Raji (cell line): ENCODE data around the gene PRR7.

Experiments
- POLR2A ChIP-seq: IDR thresholded peaks from 2 replicates; pipeline ENCODE4 v1.6.1; 2011; ENCODE audit warnings: low read depth, low read length, control low read depth; ENCODE audit not compliant: insufficient read depth

Gene PRR7

DNA sequence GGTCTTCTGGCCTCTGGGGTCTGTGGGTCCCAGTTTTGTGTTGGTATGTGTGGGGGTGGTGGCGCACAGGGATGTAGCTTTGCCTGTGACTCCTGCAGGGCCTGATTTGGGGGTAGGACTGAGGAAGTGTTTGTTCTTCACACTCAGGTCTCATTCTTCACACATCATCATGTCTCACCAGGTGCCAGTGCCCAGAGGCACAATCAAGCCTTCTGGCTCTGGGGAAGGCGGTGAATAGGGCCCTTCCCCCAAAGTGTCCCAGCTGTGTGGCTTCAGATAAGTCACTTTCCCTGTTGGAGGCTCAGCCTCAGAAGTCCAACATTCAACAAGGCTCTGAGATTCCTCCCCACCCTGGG lies 21.7 kb downstream of the PRR7 start:
- no peak for TF ChIP-seq POLR2A

DNA sequence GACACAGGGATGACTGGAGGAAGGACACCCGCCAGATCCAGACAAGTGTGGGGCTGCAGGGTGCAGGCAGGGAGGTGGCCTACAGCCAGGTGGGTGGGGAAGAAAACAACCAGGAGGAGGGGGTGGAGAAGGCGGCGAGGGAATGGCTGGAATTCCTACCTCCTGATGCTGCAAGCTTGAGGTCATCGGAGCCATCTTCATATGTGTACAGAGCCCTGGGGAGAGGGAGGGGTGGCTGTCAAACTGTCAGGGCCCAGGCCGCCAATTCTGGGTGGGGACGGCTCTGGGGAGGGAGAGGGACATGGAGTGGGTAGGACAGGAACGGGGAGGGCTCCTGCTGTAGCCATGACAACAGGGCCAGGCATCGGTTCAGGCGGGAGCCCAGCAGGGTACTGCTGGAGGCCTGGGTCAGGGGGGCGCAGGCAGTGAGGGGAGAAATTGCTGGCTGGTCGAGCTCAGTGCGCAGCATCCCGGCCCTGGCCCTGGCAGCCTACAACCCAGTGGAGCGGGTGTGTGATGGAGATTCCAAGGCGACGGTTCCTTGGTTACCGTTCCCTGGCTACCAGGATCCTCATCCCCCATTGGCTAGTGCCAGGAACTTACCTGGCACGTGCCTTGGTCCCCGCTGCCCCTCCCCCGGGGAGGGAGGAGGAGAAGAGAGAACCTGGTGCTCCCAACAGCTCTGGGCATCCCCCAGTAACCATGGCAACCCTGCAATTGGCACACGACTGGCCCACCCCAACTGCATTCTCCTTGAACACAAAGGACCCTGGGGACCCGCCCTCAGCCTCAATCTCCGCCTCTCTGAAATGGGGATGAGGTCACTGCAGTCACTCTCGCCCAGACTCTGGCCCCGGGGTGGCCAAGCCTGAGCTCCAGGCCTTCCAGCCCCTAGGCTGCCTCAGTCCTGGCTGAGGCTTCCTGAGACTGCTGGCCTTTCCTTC lies 22.3 kb downstream of the PRR7 start:
- TF ChIP-seq POLR2A: no peak

DNA sequence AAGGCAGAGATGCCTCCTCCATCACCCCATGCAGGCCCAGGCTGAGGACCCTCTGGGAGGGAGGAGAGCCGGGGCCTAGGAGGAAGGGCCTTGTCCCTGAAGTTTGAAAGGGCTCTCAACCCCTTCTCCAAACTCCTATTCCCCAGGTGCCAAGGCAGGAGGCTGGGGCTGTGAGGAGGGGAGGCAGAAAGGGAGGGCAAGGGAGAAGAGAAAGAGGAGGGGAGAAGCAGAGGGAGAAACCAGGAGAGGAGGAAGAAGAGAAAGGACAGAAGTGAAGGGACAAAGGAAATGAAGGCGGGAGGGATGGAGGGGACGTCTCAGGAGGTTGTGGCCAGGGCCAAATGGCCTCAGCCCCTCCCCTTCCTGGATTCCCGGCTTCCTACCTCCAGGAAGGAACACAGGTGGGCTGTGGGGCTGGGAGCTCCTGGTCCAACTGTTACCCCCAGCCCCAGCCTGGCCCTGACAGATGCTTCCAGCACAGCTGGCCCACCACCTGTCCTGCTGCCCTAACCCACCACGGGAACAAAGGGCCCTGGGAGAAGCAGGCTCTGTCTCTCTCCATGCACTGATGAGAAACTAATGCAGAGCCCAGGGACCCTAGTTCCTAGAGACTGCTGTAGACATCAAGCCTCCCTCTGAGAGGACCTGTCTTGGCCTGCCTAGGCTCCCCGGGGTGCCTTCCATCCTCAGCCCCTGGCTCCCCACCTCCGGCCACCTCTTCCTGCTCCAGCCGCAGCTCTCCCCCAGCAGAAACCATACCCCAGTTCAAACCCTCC lies 23.3 kb downstream of the PRR7 start:
- TF ChIP-seq POLR2A: no peak

DNA sequence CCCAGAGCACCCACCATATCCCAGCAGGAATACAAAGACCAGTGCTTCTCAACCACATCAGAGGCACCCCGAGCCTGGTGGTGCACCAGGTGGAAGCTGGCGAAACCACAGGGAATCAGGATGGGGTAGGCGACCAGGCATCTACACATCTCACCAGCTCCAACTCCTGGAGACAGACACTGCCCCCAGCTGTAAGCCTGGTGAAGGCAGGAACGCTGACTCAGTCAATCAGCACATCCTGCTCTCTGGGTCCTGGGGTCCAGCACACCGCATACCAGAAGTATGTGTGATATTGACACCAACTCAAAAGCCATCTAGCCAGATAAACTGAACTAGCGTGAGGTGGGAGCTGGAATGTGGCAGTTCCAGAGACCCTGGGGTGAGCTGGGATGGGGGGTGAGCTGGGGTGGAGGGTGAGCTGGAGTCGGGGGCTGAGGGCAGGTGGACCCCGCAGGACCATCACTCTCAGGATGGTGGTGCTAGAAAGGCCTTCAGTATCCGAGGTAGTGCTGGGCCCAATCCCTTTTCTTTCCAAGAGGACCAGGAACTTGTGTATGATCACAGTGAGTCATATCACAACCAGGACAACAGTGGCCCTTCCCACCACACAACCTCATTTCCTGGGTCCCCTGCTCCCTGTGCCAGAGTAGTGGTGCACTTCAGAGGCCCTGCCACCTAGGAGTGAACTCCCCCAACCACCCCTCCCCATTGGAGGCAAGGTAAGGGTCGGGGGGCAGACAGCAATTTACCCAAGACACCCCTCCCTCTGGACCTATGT lies 24.3 kb downstream of the PRR7 start:
- TF ChIP-seq POLR2A: no peak

DNA sequence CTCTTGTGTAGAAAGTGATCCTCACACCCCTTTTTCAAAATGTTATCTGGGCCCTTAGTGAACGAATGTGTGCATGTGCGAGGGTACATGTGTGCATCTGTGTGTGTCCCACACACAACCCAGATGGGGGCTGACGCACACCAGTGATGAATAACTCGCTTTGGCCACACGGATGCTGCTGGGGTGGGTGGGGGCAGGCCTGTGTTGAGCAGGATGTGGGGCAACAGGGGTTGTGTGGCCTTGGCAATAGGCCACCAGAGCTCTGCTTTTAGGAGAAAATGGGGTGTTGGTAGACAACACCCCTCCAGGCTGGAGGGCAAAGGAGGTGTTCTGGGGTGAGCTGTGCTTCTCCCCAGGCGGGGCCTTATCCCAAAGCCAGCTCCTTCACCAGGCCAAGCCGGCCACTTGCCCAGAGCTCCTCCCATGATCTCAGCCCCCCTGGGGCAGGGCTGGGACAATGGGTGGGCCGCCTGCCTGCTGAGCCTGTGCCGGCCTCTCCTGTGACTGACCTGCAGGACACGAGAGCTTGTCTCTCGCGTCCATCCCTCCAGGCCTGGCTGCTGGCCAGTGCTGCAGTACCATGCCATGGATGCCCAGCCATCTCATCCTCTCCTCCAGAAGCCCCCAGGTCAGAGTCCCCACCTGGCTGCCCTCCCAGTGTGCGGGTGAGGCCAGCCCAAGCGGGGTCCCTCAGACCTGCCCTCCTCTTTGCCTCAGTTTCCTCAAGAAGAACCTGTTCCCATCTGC lies 25.2 kb downstream of the PRR7 start:
- TF ChIP-seq POLR2A: no peak

DNA sequence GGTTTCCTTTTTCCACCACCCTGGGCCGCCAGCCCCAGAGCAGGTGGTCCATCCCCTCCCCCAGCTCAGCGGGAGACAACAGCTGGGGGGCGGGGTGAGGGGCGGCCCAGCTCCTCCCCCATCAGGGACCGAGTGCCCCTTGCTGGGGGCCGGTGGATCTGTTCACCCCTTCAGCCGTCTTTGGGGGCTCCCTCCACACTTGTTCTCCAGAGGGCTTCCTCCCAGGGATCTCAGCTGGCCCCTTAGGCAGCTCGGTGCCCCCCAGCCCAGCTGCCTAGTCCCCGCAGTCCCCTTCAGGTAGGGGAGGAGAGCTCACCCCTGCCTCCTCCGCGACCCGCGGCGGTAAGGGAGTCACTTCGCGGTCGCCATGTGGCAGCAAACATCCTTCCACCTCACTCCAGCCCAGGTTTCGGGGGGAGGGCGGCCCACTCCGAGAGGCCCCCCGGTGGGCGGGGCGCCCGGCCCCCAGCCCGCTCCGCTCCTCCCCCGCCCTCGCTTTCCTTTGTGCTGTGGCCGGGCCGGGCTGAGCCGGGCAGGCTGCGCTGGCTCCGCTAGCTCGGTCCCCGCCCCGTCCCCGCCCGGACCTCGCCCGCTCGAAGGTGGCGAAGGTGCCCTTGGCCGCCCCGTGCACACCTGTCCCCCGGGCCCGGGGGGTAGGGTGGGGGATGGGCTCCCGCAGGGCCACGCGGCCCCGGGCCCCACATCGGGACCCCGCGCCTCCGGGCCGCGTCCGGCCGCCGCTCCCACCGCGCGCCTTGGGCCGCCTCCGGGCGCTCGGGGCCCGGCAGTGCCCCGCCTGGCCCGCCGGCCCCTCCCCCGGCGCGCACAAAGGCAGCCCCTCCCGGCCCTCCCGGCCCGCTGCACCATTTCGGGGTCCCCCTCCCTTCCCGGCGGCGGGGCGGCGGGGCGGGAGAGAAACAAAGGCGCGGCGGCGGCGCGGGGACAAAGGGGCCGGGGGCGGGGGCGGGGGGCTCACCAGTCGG lies 26.1 kb downstream of the PRR7 start:
- TF ChIP-seq POLR2A: no peak

DNA sequence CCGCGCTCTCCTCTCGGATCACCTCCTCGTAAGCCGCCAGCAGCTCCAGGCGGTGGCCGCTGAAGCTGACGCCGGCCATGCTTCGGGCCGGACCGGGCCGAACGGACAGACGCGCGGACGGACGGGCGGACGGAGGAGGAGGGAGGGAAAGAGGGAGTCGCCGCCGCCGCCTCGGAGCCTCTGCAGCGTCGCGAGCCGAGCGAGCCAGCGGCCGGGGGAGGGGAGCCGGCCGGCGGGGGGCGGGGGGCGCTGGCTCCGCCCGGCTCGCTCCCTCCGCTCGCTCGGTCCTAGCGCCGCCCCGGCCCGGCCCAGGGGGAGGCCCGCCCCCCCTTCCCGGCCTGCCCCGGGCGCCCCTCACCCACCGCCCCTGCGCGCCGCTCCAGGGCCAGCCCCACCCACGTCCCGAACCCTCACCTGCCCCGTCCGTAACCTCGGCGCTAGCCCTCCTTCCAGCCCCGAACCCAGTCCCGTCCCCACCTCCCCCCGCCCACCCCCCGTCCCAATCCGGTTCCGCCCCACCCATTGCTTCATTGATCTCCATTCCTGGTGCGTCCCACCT lies 26.9 kb downstream of the PRR7 start, which contains the start of gene DBN1:
TSS of gene DBN1 (minus strand) at position 192 of the 559 bp plus-strand sequence. CDS start at position 79, 113 bp downstream.
- no peak for TF ChIP-seq POLR2A

DNA sequence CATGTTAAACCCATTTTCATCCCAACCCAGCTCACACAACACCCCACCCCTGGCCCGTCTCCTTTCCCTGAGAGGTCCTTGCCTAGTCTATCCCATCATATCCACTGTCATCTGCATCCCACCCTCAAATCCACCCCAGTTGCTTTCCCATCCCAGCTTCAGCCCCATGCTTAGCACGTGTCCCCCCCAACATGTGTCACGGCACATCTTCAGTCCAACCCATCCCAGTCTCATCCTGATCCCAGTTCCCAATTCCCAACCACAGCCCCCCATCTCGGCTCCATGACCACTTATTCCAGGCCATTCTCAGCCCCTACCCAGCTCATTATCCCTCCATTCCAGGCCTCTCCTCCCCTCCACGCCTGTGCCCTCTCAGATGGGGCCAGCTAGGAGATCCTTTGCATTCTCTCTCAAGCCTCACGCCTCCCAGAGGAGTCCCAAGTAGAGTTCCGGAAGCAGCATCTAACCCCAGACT lies 27.4 kb downstream of the PRR7 start:
- no peak for TF ChIP-seq POLR2A

DNA sequence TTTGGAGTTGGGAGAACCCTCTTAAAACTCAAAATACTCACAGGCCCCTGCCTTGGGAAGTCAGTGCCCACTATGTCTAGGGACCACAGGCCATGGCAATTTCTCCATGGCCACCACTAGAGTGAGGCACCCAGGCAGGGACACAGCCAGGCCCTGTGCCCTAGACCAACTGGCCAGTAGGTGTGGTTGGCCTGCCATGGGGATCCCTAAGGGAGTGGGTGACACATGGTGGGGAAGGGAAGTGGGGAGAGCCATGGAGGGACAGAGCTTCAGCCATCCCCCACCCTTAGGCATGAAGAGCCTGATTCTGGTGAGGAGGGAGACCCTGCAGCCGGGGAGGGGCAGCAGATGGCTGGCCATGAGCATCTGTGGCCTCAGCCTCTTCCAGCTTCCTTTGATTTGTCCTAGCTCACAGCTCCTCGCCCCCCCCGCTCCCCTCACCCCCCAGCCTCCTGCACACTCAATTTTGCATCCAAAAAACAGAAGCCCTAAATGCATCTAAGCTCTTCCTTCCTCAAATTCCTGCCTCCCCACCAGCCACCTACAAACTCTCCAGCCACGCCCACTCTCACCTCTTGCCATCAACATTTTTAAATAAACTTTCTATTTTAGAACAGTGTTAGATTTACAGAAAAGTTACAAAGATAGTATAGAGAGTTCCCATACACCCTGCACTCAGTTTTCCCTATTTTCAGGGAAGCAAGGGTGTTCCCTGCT lies 28.4 kb downstream of the PRR7 start:
- TF ChIP-seq POLR2A: no peak

DNA sequence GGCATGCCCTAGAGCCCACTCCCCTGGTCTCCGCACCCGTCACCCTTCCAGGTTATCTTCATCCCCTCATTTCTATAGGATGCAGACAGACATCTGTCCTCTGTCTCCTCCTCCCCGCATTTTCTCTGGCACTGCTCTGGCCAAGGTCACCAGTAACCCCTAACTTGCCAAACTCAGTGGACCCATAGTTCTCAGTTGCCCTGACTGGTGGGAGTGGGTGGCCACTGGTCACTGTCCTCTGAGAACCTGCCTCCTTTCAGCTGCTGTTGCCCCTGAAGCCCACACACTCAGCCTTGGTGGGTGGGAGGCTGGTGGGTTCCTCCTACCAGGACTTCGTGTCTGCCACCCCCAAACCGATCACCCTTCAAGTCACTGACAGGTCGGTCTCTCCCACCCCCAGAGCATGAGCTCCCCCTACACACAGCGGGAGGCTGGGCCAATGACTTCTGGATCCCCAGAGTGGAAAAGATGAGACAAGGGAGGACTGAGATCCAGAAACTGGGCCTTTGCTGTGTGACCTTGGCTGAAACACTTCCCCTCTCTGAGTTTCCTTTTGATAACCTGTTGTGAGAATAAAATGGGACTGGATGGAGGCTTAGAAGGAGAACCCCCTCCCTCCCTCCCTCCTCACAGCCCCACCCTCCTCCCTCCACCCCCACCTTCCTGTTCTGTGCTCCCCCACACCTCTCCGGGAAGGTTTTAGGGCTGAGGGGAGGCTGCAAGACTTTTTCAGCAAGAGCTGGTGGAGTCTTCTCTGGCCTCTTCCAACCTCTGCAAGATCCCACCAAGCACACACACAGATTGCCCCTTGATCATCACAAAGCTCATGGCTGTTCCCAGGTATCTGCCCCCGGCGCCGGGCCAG lies 29.2 kb downstream of the PRR7 start:
- no peak for TF ChIP-seq POLR2A

DNA sequence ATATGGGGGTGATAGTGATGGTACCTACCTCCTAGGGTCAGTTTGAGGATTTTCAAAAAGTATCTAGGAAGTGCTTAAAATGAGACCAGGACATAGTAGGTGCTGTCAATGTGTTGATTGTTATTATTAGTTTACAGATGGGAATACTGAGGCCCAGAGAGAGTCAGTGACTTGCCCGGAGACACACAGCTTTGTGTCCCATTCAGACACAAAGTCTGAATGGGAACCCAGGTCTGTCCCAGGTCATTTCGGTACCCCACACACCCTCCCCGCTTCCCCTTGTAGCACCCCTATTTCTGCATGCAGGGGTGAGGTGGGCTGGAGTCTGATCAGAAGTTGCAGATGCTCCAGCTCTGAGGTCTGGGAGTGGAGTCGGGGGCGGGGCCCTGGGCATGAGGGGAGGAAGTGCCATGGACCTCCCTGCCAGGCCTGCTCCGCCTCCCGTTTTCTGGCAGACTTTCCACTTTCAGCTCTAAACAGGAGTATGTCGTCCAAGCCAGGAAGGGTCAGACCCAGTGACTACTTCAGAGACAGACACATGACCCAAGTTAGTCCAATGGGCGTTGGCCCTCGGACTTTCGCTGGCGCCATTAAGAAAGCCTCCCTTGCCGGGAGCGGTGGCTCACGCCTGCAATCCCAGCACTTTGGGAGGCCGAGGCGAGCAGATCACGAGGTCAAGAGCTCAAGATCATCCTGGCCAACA lies 30.1 kb downstream of the PRR7 start:
- no peak for TF ChIP-seq POLR2A
